Glutamatergic neuron (in vitro differentiated cells): ENCODE results near the gene MMD2. TPM values are rescaled to one million over a fixed set of nuclear protein-coding genes. Genes with fewer than 3 reads are reported as not detected.
"Not testable (repeated sequence)": the region's sequence is repeated elsewhere in the genome, so short reads cannot be mapped to it uniquely, and the experiment has no call there.

ENCODE experiments used
- DNase-seq: peaks from one replicate; pipeline ENCODE4 v3.0.0; 2022
- H3K27ac Mint-ChIP-seq: one replicate; pipeline ENCODE4 v1.8.0; 2020; ENCODE audit warnings: mild to moderate bottlenecking, mixed read lengths, inconsistent platforms; ENCODE audit not compliant: unreplicated experiment
- H3K27me3 Mint-ChIP-seq: one replicate; pipeline ENCODE4 v1.8.0; 2020; ENCODE audit warnings: mild to moderate bottlenecking, moderate library complexity, mixed read lengths, inconsistent platforms; ENCODE audit not compliant: unreplicated experiment
- H3K36me3 Mint-ChIP-seq: one replicate; pipeline ENCODE4 v1.8.0; 2020; ENCODE audit warnings: mild to moderate bottlenecking, mixed read lengths, inconsistent platforms; ENCODE audit not compliant: unreplicated experiment
- H3K4me1 Mint-ChIP-seq: one replicate; pipeline ENCODE4 v1.8.0; 2020; ENCODE audit warnings: mild to moderate bottlenecking, low read depth, mixed read lengths, inconsistent platforms; ENCODE audit not compliant: unreplicated experiment
- H3K4me3 Mint-ChIP-seq: one replicate; pipeline ENCODE4 v1.8.0; 2020; ENCODE audit warnings: mild to moderate bottlenecking, mixed read lengths, inconsistent platforms; ENCODE audit not compliant: unreplicated experiment
- H3K9me3 Mint-ChIP-seq: one replicate; pipeline ENCODE4 v1.8.0; 2020; ENCODE audit warnings: mild to moderate bottlenecking, moderate library complexity, mixed read lengths, inconsistent platforms; ENCODE audit not compliant: unreplicated experiment
- total RNA-seq: library from RNA; stranded (reverse); fragmentation: NEBNext Ultra II Directional; extraction: Animal tissue kit (Norgen Biotek cat#: 25700); gene quantifications from one replicate; pipeline ENCODE4 v1.2.1, GENCODE V29; 2021; ENCODE audit not compliant: unreplicated experiment
- TF ChIP-seq, protein P1 (sequence below): fragments of 200-600 bp; sonication (generic); IDR thresholded peaks from one replicate; pipeline ENCODE4 v1.5.0; 2021; ENCODE audit not compliant: partially characterized antibody, unreplicated experiment

MMD2 gene
- total RNA-seq, 1 donor from 2014 or later = 0.47 TPM

DNA sequence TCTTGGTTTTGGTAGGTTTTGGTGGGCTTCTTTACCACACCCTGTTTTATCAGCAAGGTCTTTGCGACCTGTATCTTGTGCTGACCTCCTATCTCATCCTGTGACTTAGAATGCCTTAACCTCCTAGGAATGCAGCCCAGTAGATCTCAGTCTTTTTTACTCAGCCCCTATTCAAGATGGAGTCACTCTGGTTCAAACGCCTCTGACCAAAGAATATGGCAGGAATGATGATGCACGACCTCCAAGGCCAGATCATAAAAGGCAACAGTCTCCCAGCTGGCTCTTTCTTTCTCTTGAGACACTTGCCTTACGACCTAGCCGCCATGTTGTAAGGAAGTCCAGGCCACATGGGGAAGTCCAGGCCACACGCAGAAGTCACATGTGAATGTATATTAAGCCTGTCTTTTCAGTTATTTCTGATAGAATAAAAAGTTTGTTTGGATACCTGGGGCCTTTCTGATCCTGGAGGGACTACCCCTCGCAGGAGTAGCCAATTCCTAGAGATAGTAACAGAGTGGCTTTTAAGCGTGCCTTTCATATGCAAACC is 65.0 kb downstream of the MMD2 start:
- Mint-ChIP-seq H3K27me3 (peaks cover 10% of the 10 kb centered on the region), H3K9me3 (no peaks in the 10 kb centered on the region), H3K27ac (no peak overlapping the region), H3K36me3 (peaks cover 8% of the 10 kb centered on the region), H3K4me3 (no peak overlapping the region), H3K4me1 (no peaks in the 10 kb centered on the region)
- TF ChIP-seq, protein P1, sequence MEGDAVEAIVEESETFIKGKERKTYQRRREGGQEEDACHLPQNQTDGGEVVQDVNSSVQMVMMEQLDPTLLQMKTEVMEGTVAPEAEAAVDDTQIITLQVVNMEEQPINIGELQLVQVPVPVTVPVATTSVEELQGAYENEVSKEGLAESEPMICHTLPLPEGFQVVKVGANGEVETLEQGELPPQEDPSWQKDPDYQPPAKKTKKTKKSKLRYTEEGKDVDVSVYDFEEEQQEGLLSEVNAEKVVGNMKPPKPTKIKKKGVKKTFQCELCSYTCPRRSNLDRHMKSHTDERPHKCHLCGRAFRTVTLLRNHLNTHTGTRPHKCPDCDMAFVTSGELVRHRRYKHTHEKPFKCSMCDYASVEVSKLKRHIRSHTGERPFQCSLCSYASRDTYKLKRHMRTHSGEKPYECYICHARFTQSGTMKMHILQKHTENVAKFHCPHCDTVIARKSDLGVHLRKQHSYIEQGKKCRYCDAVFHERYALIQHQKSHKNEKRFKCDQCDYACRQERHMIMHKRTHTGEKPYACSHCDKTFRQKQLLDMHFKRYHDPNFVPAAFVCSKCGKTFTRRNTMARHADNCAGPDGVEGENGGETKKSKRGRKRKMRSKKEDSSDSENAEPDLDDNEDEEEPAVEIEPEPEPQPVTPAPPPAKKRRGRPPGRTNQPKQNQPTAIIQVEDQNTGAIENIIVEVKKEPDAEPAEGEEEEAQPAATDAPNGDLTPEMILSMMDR = no peak
- DNase-seq = no peak

DNA sequence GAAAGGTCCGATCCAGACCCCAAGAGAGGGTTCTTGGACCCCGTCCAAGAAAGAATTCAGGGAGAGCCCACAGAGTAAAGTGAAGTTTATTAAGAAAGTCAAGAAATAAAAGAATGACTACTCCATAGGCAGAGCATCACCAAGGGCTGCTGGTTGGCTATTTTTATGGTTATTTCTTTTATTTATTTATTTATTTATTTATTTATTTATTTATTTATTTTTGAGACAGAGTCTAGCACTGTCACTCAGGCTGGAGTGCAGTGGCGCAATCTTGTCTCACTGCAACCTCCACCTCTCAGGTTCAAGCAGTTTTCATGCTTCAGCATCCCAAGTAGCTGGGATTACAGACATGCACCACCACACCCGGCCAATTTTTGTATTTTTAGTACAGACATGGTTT is 65.8 kb downstream of the MMD2 start:
- not testable (repeated sequence) for H3K9me3 Mint-ChIP-seq

DNA sequence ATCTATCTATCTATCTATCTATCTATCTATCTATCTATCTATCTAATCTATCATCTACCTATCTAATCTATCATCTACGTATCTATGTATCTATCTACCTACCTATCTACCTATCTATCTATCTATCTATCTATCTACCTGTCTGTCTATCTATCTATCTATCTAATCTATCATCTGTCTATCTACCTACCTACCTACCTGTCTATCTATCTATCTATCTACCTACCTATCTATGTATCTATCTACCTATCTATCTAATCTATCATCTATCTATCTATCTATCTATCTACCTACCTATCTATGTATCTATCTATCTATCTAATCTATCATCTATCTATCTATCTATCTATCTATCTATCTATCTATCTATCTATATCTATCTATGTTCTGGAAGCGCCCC is 67.5 kb downstream of the MMD2 start:
- DNase-seq, H3K4me1 Mint-ChIP-seq, H3K27me3 Mint-ChIP-seq, H3K9me3 Mint-ChIP-seq, H3K27ac Mint-ChIP-seq, H3K36me3 Mint-ChIP-seq: not testable (repeated sequence)
- peak overlapping the region; percentile 9 for H3K4me3 Mint-ChIP-seq

More for the DNA sequence above, 65.8 kb downstream of the MMD2 start:
- not testable (repeated sequence) for H3K4me3 Mint-ChIP-seq, DNase-seq, H3K36me3 Mint-ChIP-seq, H3K27me3 Mint-ChIP-seq, H3K27ac Mint-ChIP-seq, H3K4me1 Mint-ChIP-seq

DNA sequence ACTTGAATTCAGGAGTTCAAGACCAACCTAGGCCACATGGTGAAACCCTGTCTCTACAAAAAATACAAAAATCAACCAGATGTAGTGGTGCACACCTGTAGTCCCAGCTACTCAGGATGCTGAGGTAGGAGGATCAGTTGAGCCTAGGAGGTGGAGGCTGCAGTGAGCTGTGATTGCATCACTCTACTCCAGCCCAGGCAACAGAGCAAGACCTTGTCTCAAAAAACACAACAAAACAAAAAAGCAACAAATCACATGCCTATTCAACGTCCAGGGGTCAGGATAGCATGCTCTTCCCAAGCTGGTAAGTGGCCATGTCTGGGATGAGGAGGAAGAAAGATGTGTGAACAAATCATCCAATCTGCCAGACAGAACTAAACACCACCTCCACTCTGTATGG is 69.3 kb downstream of the MMD2 start:
- H3K4me1 Mint-ChIP-seq = no peaks in the 10 kb centered on the region
- DNase-seq = no peak
- TF ChIP-seq, protein P1 = no peak
- no peaks in the 10 kb centered on the region for H3K9me3 Mint-ChIP-seq
- H3K36me3 Mint-ChIP-seq = peaks cover 8% of the 10 kb centered on the region
- no peak overlapping the region for H3K27ac Mint-ChIP-seq
- peaks cover 4% of the 10 kb centered on the region for H3K27me3 Mint-ChIP-seq
- no peak overlapping the region for H3K4me3 Mint-ChIP-seq

DNA sequence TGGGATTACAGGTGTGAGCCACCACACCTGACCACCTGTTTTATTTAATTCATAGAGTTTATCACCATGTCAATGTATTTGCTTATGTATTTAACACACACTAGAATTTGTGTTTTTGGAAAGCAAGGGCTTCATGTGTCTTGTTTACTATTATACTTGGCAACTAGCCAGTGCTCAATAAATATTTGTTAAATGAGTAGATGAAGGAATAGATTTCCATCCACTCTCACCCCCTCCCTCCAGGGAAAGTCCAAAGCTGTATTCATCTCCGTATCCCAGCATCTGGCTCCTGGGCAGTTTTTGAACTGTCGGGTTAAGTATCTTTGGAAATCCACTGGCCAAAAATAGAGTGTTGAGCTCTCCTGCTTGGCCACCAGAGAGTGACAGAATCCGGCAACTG is 70.8 kb downstream of the MMD2 start:
- no peaks in the 10 kb centered on the region for H3K4me1 Mint-ChIP-seq
- TF ChIP-seq, protein P1 = no peak
- DNase-seq = no peak
- H3K36me3 Mint-ChIP-seq = peaks cover 8% of the 10 kb centered on the region
- H3K27me3 Mint-ChIP-seq = peaks cover 4% of the 10 kb centered on the region
- peaks cover 7% of the 10 kb centered on the region for H3K9me3 Mint-ChIP-seq
- no peak overlapping the region for H3K27ac Mint-ChIP-seq
- H3K4me3 Mint-ChIP-seq = no peak overlapping the region

DNA sequence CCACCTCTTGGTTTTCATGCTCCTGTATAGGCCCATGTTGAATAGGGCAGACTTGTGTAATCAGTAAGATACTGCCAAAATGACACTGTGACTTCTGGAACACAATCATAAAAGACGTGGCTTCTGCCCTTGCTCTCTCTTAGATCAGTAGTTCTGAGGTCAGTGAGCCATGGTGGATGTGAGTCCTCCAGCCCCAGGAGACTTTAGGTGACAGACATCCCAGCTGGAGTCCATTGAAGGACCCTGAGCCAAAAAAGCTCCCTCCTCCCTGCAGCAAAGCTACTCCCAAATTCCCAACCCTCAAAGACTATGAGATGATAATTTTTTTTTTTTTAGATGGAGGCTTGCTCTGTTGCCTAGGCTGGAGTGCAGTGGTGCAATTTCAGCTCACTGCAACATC is 72.3 kb downstream of the MMD2 start:
- peaks cover 5% of the 10 kb centered on the region for H3K36me3 Mint-ChIP-seq
- no peak overlapping the region for H3K27ac Mint-ChIP-seq
- no peak overlapping the region for H3K4me3 Mint-ChIP-seq
- peaks cover 1% of the 10 kb centered on the region for H3K4me1 Mint-ChIP-seq
- peaks cover 7% of the 10 kb centered on the region for H3K27me3 Mint-ChIP-seq
- DNase-seq = no peak
- peaks cover 10% of the 10 kb centered on the region for H3K9me3 Mint-ChIP-seq
- TF ChIP-seq, protein P1 = no peak
